Astrocyte (in vitro differentiated cells and primary cell): ENCODE measurements around the gene PEAK3. TPM values are rescaled to one million over a fixed set of nuclear protein-coding genes. Genes with fewer than 3 reads are reported as not detected.

Experiments
- DNase-seq: peaks from one replicate; pipeline ENCODE4 v3.0.0-alpha.2; 2010; ENCODE audit warnings: low read depth
- FAIRE-seq: peaks from 2 replicates; lab custom pipeline; 2011; peaks lifted over from hg19 to GRCh38; lab: Jason Lieb, UNC
- H2AFZ ChIP-seq: 2 replicates; pipeline ENCODE4 v1.6.0; 2012; ENCODE audit warnings: low read depth, low read length, inconsistent platforms
- H3K27ac ChIP-seq: 2 replicates; pipeline ENCODE4 v1.5.1; 2011; ENCODE audit warnings: low read depth, low read length, inconsistent platforms
- H3K27me3 ChIP-seq: 2 replicates; pipeline ENCODE4 v1.6.0; 2011; ENCODE audit warnings: low read length, inconsistent platforms; ENCODE audit not compliant: insufficient read depth
- H3K36me3 ChIP-seq: 2 replicates; pipeline ENCODE4 v1.5.1; 2011; ENCODE audit warnings: low read length, inconsistent platforms; ENCODE audit not compliant: insufficient read depth
- H3K4me1 ChIP-seq: 2 replicates; pipeline ENCODE4 v1.5.1; 2011; ENCODE audit warnings: low read length, inconsistent platforms; ENCODE audit not compliant: insufficient read depth
- H3K4me2 ChIP-seq: 2 replicates; pipeline ENCODE4 v1.6.0; 2012; ENCODE audit warnings: low read length, inconsistent platforms
- H3K4me3 ChIP-seq: 2 replicates; pipeline ENCODE4 v1.5.1; 2011; ENCODE audit warnings: low read depth, mild to moderate bottlenecking, low read length, inconsistent platforms; ENCODE audit not compliant: insufficient read depth
- H3K79me2 ChIP-seq: 2 replicates; pipeline ENCODE4 v1.6.0; 2012; ENCODE audit warnings: mild to moderate bottlenecking, low read length, inconsistent platforms; ENCODE audit not compliant: insufficient read depth
- H3K9ac ChIP-seq: 2 replicates; pipeline ENCODE4 v1.6.0; 2012; ENCODE audit warnings: mild to moderate bottlenecking, low read length, inconsistent platforms
- H3K9me3 ChIP-seq: 2 replicates; pipeline ENCODE4 v1.5.1; 2012; ENCODE audit warnings: low read depth, mild to moderate bottlenecking, low read length, inconsistent platforms; ENCODE audit not compliant: insufficient read depth
- H4K20me1 ChIP-seq: 2 replicates; pipeline ENCODE4 v1.6.0; 2012; ENCODE audit warnings: low read length, inconsistent platforms; ENCODE audit not compliant: insufficient read depth
- H3K27ac Mint-ChIP-seq: one replicate; pipeline ENCODE4 v1.8.0; 2021; ENCODE audit warnings: mild to moderate bottlenecking, mixed read lengths; ENCODE audit not compliant: unreplicated experiment
- H3K27me3 Mint-ChIP-seq: one replicate; pipeline ENCODE4 v1.8.0; 2021; ENCODE audit warnings: low read depth, mixed read lengths; ENCODE audit not compliant: unreplicated experiment
- H3K36me3 Mint-ChIP-seq: one replicate; pipeline ENCODE4 v1.8.0; 2021; ENCODE audit warnings: low read depth, mixed read lengths; ENCODE audit not compliant: unreplicated experiment
- H3K4me1 Mint-ChIP-seq: one replicate; pipeline ENCODE4 v1.8.0; 2021; ENCODE audit warnings: low read depth, mixed read lengths; ENCODE audit not compliant: unreplicated experiment
- H3K4me3 Mint-ChIP-seq: one replicate; pipeline ENCODE4 v1.8.0; 2021; ENCODE audit warnings: mild to moderate bottlenecking, moderate library complexity, mixed read lengths; ENCODE audit not compliant: unreplicated experiment
- H3K9me3 Mint-ChIP-seq: one replicate; pipeline ENCODE4 v1.8.0; 2021; ENCODE audit warnings: mild to moderate bottlenecking, mixed read lengths; ENCODE audit not compliant: unreplicated experiment
- CTCF ChIP-seq: IDR thresholded peaks from 2 replicates; pipeline ENCODE4 v1.5.1; 2011; ENCODE audit warnings: low read depth, mild to moderate bottlenecking, inconsistent platforms, low read length, moderate library complexity; ENCODE audit not compliant: insufficient read depth
- EZH2 ChIP-seq: IDR thresholded peaks from 2 replicates; pipeline ENCODE4 v1.6.1; 2012; ENCODE audit warnings: mild to moderate bottlenecking, low read length, inconsistent platforms; ENCODE audit not compliant: insufficient read depth
- total RNA-seq: library from RNA; stranded (reverse); gene quantifications from 2 replicates; pipeline ENCODE4 v1.2.1, GENCODE V29; 2021

Gene PEAK3
- total RNA-seq, 1 donor from 2014 or later: 0.18 TPM

GRCh38 chr19:2226051-2226839, 55.7 kb downstream of the PEAK3 start:
- Histone ChIP-seq H2AFZ (no peak overlapping the region), H3K36me3 (peaks cover 6% of the 10 kb centered on the region), H3K9ac (no peak overlapping the region), H4K20me1 (peaks cover 18% of the 10 kb centered on the region), H3K4me2 (no peak overlapping the region), H3K9me3 (no peaks in the 10 kb centered on the region), H3K4me3 (no peak overlapping the region), H3K4me1 (peaks cover 5% of the 10 kb centered on the region), H3K27ac (no peak overlapping the region), H3K27me3 (no peaks in the 10 kb centered on the region), H3K79me2 (no peaks in the 10 kb centered on the region)
- H3K4me3 Mint-ChIP-seq: no peak overlapping the region
- H3K27me3 Mint-ChIP-seq: no peaks in the 10 kb centered on the region
- FAIRE-seq: no peak
- no peaks in the 10 kb centered on the region for H3K4me1 Mint-ChIP-seq
- TF ChIP-seq EZH2 (no peak), CTCF (no peak)
- no peak for DNase-seq
- peaks cover 8% of the 10 kb centered on the region for H3K36me3 Mint-ChIP-seq
- H3K9me3 Mint-ChIP-seq: no peaks in the 10 kb centered on the region
- no peak overlapping the region for H3K27ac Mint-ChIP-seq

- DNase-seq: no peak
- H3K27me3 Mint-ChIP-seq: no peaks in the 10 kb centered on the region
- H3K9me3 Mint-ChIP-seq: no peaks in the 10 kb centered on the region
- no peak overlapping the region for H3K27ac ChIP-seq
- H3K27me3 ChIP-seq: no peaks in the 10 kb centered on the region
- H3K9ac ChIP-seq: no peak overlapping the region
- H3K4me3 ChIP-seq: no peak overlapping the region
- H3K4me3 Mint-ChIP-seq: no peak overlapping the region
- peaks cover 6% of the 10 kb centered on the region for H3K36me3 ChIP-seq
- H3K27ac Mint-ChIP-seq: peak overlapping the region; percentile 1
- no peak for FAIRE-seq
- peaks cover 8% of the 10 kb centered on the region for H3K4me1 ChIP-seq
- H3K79me2 ChIP-seq: no peaks in the 10 kb centered on the region
- no peak for TF ChIP-seq EZH2
- no peak for TF ChIP-seq CTCF
- peaks cover 8% of the 10 kb centered on the region for H3K36me3 Mint-ChIP-seq
- no peak overlapping the region for H3K4me2 ChIP-seq
- peaks cover 19% of the 10 kb centered on the region for H4K20me1 ChIP-seq
- no peaks in the 10 kb centered on the region for H3K4me1 Mint-ChIP-seq
- H3K9me3 ChIP-seq: no peaks in the 10 kb centered on the region
- no peak overlapping the region for H2AFZ ChIP-seq
Measured at GRCh38 chr19:2225415-2226050, 56.4 kb downstream of the PEAK3 start.
